IMR-90 (cell line): ENCODE data around the gene DHH. TPM values are rescaled to one million over a fixed set of nuclear protein-coding genes. Genes with fewer than 3 reads are reported as not detected.

Experiments used
- ATAC-seq: fragments of 200-7000 bp; cut with Tn5 transposase; 2 replicates; pipeline ENCODE4 v1.9.1; 2020; ENCODE audit warnings: low read depth, mild to moderate bottlenecking, moderate library complexity
- BruUV-seq: library from RNA; stranded (reverse); fragments of 400-500 nt; replicated peaks from 2 replicates; lab custom pipeline; 2021; lab: Mats Ljungman, UMichigan
- CTCF ChIA-PET: fragments of 300-600 bp; formaldehyde crosslinking; extraction: SDS; loops from one replicate; lab custom pipeline; 2021; ENCODE audit warnings: antibody characterized with exemption; lab: Yijun Ruan, JAX
- POLR2A ChIA-PET: fragments of 300-600 bp; sonication (Branson Sonifier 250); formaldehyde crosslinking; loops from one replicate; lab custom pipeline; 2022; ENCODE audit warnings: antibody characterized with exemption; ENCODE audit not compliant: unreplicated experiment; lab: Charles Lee
- DNase-seq: peaks from one replicate; pipeline ENCODE4 v3.0.0; 2013
- H2AFZ ChIP-seq: replicated peaks from 2 replicates; pipeline ENCODE3; 2013; ENCODE audit warnings: low read length, mild to moderate bottlenecking; ENCODE audit not compliant: poor library complexity
- H2AK5ac ChIP-seq: 2 replicates; pipeline ENCODE4 v1.6.1; 2013; ENCODE audit warnings: low read depth, low read length, inconsistent platforms
- H2AK9ac ChIP-seq: replicated peaks from 2 replicates; pipeline ENCODE3; 2013; ENCODE audit warnings: mild to moderate bottlenecking, low read depth, low read length, moderate library complexity; ENCODE audit not compliant: poor library complexity
- H2BK120ac ChIP-seq: 2 replicates; pipeline ENCODE4 v1.6.1; 2013; ENCODE audit warnings: low read depth, low read length, inconsistent platforms
- H2BK15ac ChIP-seq: 3 replicates; pipeline ENCODE4 v1.6.1; 2013; ENCODE audit warnings: low read depth, low read length, inconsistent platforms
- H2BK20ac ChIP-seq: 2 replicates; pipeline ENCODE4 v1.6.1; 2013; ENCODE audit warnings: low read depth, mild to moderate bottlenecking, inconsistent platforms, low read length, moderate library complexity
- H2BK5ac ChIP-seq: 2 replicates; pipeline ENCODE4 v1.6.1; 2013; ENCODE audit warnings: mild to moderate bottlenecking, low read depth, low read length, inconsistent platforms; ENCODE audit not compliant: poor library complexity, severe bottlenecking
- H3K14ac ChIP-seq: replicated peaks from 2 replicates; pipeline ENCODE4 v1.6.1; 2013; ENCODE audit warnings: low read depth, low read length, inconsistent platforms
- H3K18ac ChIP-seq: 2 replicates; pipeline ENCODE4 v1.6.1; 2013; ENCODE audit warnings: low read depth, low read length, control low read depth
- H3K23ac ChIP-seq: 2 replicates; pipeline ENCODE4 v1.6.1; 2013; ENCODE audit warnings: low read depth, low read length, inconsistent platforms
- H3K27ac ChIP-seq: 2 replicates; pipeline ENCODE4 v1.5.1; 2013; ENCODE audit warnings: mild to moderate bottlenecking, control low read depth, low read length; ENCODE audit not compliant: insufficient read depth
- H3K27me3 ChIP-seq: 2 replicates; pipeline ENCODE4 v1.6.1; 2013; ENCODE audit warnings: low read length; ENCODE audit not compliant: control insufficient read depth, insufficient read depth
- H3K36me3 ChIP-seq: 2 replicates; pipeline ENCODE4 v1.6.1; 2013; ENCODE audit warnings: low read length, mixed read lengths; ENCODE audit not compliant: control insufficient read depth, insufficient read depth
- H3K4ac ChIP-seq: 2 replicates; pipeline ENCODE4 v1.6.1; 2013; ENCODE audit warnings: low read depth, low read length, inconsistent platforms
- H3K4me1 ChIP-seq: 2 replicates; pipeline ENCODE4 v1.6.1; 2013; ENCODE audit warnings: low read length, mixed read lengths; ENCODE audit not compliant: control insufficient read depth, insufficient read depth
- H3K4me2 ChIP-seq: 2 replicates; pipeline ENCODE4 v1.6.1; 2013; ENCODE audit warnings: low read depth, mild to moderate bottlenecking, control low read depth, low read length, moderate library complexity
- H3K4me3 ChIP-seq: 2 replicates; pipeline ENCODE4 v1.5.1; 2013; ENCODE audit warnings: low read depth, mild to moderate bottlenecking, control low read depth, low read length, moderate library complexity; ENCODE audit not compliant: insufficient read depth
- H3K56ac ChIP-seq: 2 replicates; pipeline ENCODE4 v1.6.1; 2013; ENCODE audit warnings: low read length, inconsistent platforms; ENCODE audit not compliant: insufficient read depth; ENCODE audit errors: extremely low read depth
- H3K79me1 ChIP-seq, 2 experiments: 2 replicates each; pipeline ENCODE4 v1.6.1; 2013; ENCODE audit warnings: low read length in 2 of 2, inconsistent platforms in 1 of 2, low read depth in 1 of 2
- H3K9ac ChIP-seq: 2 replicates; pipeline ENCODE4 v1.6.1; 2013; ENCODE audit warnings: low read depth, low read length, control low read depth
- H3K9me1 ChIP-seq: 2 replicates; pipeline ENCODE4 v1.6.1; 2013; ENCODE audit warnings: low read length, inconsistent platforms; ENCODE audit not compliant: insufficient read depth
- H3K9me3 ChIP-seq: 2 replicates; pipeline ENCODE4 v1.6.1; 2013; ENCODE audit warnings: low read length; ENCODE audit not compliant: control insufficient read depth, insufficient read depth
- H4K20me1 ChIP-seq: 2 replicates; pipeline ENCODE4 v1.6.1; 2013; ENCODE audit warnings: low read length, inconsistent platforms; ENCODE audit not compliant: insufficient read depth
- H4K5ac ChIP-seq: 2 replicates; pipeline ENCODE4 v1.6.1; 2013; ENCODE audit warnings: mild to moderate bottlenecking, low read depth, low read length, control low read depth
- H4K8ac ChIP-seq, 2 experiments: 2 replicates each; pipeline ENCODE4 v1.6.1; 2013; ENCODE audit warnings: low read depth in 2 of 2, low read length in 2 of 2, control low read depth in 1 of 2, inconsistent platforms in 1 of 2
- H4K91ac ChIP-seq: 2 replicates; pipeline ENCODE4 v1.6.1; 2013; ENCODE audit warnings: low read depth, low read length, inconsistent platforms; ENCODE audit not compliant: insufficient read depth
- BHLHE40 ChIP-seq: fragments of 150-350 bp; IDR thresholded peaks from 2 replicates; pipeline ENCODE4 v1.6.1; 2016; ENCODE audit warnings: mild to moderate bottlenecking, low read depth, low read length
- CEBPB ChIP-seq: IDR thresholded peaks from 2 replicates; pipeline ENCODE4 v1.6.1; 2012; ENCODE audit warnings: low read depth, low read length, improper control_type of control experiment
- MAZ ChIP-seq: IDR thresholded peaks from 2 replicates; pipeline ENCODE4 v1.6.1; 2012; ENCODE audit warnings: low read depth, mild to moderate bottlenecking, low read length, improper control_type of control experiment, moderate library complexity, borderline replicate concordance
- WGBS, 2 experiments: methylation state at CpG; one replicate each; pipeline versions ENCODE4 v1.1.5 to v1.1.7; 2013; ENCODE audit warnings: missing lambda C conversion rate in 2 of 2; ENCODE audit not compliant: insufficient read length in 1 of 2; ENCODE audit errors: extremely low coverage in 2 of 2; 5-methylcytosine and 5-hydroxymethylcytosine counted together
- dilution Hi-C: fragments of 300-500 bp; cut with HindIII; formaldehyde crosslinking; loops from one replicate; pipeline ENCODE4 v1.14.3; 2018; ENCODE audit warnings: low sequenced_read_pairs; ENCODE audit not compliant: unreplicated experiment
- in situ Hi-C: fragments of 300-500 bp; cut with MboI; formaldehyde crosslinking; loops from 3 replicates; pipeline ENCODE4 v1.14.3; 2019; ENCODE audit warnings: low sequenced_read_pairs, inconsistent platforms, mixed read lengths
- intact Hi-C: fragments of 100-400 bp; cut with micrococcal nuclease; formaldehyde crosslinking; loops from 2 replicates; pipeline ENCODE4 v1.10.0; 2022
- polyA plus RNA-seq, 3 experiments: library from polyadenylated mRNA; depleted of rRNA; stranded (reverse); fragments of >200 nt; gene quantifications; 2 replicates each; pipeline ENCODE4 v1.2.3, GENCODE V29; 2012; ENCODE audit warnings: low replicate concordance in 1 of 3
- total RNA-seq: library from RNA; depleted of rRNA; stranded (reverse); fragments of >200 nt; gene quantifications from 2 replicates; pipeline ENCODE4 v1.2.3, GENCODE V29; 2012

The DHH gene
- total and polyA plus RNA-seq, 2 of the 4 experiments (the other 2 are of a cell fraction) = under 0.01 to 0.07 TPM

DNA sequence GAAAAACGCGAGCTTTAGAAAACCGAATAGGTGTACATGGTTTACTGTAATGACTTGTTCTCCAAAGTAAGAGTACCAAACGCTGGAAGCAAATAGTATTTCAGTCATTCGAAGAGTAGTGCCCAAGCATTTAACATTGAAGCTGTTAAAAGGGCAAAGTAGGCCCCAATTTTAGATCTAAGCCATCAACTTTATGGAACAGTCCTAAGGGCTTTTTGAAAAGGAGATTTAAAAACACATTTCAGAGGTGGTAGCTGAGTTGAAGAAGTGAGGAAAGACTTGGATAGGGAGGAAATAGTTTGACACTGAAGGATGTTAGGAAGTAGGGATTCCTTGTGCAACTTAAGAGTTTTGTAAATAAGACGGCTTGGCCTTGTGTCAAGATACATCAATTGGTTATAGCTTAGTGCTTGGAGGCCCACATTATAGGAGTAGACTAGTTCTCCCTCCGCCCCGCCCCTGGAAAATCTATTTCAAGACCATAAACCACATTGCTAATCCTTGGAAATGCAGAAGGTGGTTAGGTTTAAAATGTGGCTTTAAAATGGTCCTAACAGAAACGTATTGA is 37.4 kb upstream of the DHH start:
- intact Hi-C loops = loop anchor here (1.0 to 10.0 kb wide), 3 partner anchors 57 to 133 kb away; partner anchors contain the start of genes TUBA1A and TUBA1C
- Histone ChIP-seq H3K9me3 (no peaks in the 10 kb centered on the region), H2AK9ac (no peak overlapping the region), H4K20me1 (peaks cover 36% of the 10 kb centered on the region), H3K36me3 (peaks cover 25% of the 10 kb centered on the region), H3K4me3 (peak overlapping the region; percentile 62), H3K9ac (peak overlapping the region; percentile 80; the same call in 1 of the 2 replicates), H3K18ac (no peak overlapping the region; the same call in 1 of the 2 replicates), H4K91ac (no peak overlapping the region), H2BK5ac (peak overlapping the region; percentile 68), H3K4ac (peak overlapping the region; percentile 74; the same call in 1 of the 2 replicates), H2AK5ac (no peak overlapping the region), H2AFZ (no peak overlapping the region), H2BK15ac (no peak overlapping the region), H3K4me2 (peak overlapping the region; percentile 82), H4K8ac (peak overlapping the region in 1 of 2 experiments; percentile 77; a peak in 2 of 4 replicates), H3K27ac (no peak overlapping the region), H3K27me3 (no peaks in the 10 kb centered on the region), H3K9me1 (no peaks in the 10 kb centered on the region), H3K4me1 (peaks cover 7% of the 10 kb centered on the region), H4K5ac (peak overlapping the region; percentile 52; the same call in 1 of the 2 replicates), H3K14ac (peak overlapping the region; percentile 88), H3K56ac (peak overlapping the region; percentile 90; the same call in 1 of the 2 replicates), H2BK20ac (peak overlapping the region; percentile 1; the same call in 1 of the 2 replicates), H2BK120ac (peak overlapping the region; percentile 23), H3K79me1 (peaks cover 6 to 47% of the 10 kb centered on the region in 2 experiments), H3K23ac (peak overlapping the region; percentile 98)
- WGBS, 2 experiments = 0% methylated on average over 3 of the region's 9 CpGs; no CpG with 5 or more reads in 1 of the 2 experiments
- peak; percentile 29; the same call in 1 of the 2 replicates for TF ChIP-seq CEBPB
- no peak for TF ChIP-seq MAZ
- no peak for TF ChIP-seq BHLHE40
- no peak for ATAC-seq
- peak; percentile 50 for DNase-seq
- in situ Hi-C loops = loop anchor here (10.0 kb wide), 1 partner anchor 53 kb away; the partner anchor contains the start of gene TUBA1A
- ChIA-PET POLR2A (interaction anchor here (0.5 to 1.8 kb wide), 4 partner anchors 56 to 377 kb away, joined by 3 to 6 read pairs (median 4); no protein-coding TSS in a partner anchor), CTCF (interaction anchor here (1.0 to 2.8 kb wide), 3 partner anchors 101 to 112 kb away, joined by 4 to 10 read pairs (median 4); no protein-coding TSS in a partner anchor)
- dilution Hi-C loops = no loop called here
- BruUV-seq = no TSS peak
